ENCODE measurements around the gene LSM3.
A peak's percentile ranks its signal among the peaks of the same experiment; 100 is the strongest.

Gene LSM3

GRCh38 chr3:14151471-14152083 lies 27.0 kb upstream of the LSM3 start:
- H2BK5ac ChIP-seq (ENCODE audit: low read length), result no peak overlapping the region
- H2AFZ ChIP-seq (ENCODE audit: low read length), result no peak overlapping the region
- H3K9ac ChIP-seq (ENCODE audit: low read depth, low read length, poor library complexity), result no peak overlapping the region
- no CpG with 5 or more reads among the region's 12 CpGs for WGBS, 2 donors (ENCODE audit: extremely low coverage in 2 of 2, insufficient read length in 2 of 2, insufficient replicate concordance in 1 of 2)
- H4K8ac ChIP-seq (ENCODE audit: low read depth, low read length), result no peak overlapping the region
- H3K27ac ChIP-seq (replicated peaks; ENCODE audit: low read length), result no peak overlapping the region
- no peak overlapping the region for H2BK12ac ChIP-seq (ENCODE audit: low read length)
- H3K79me1 ChIP-seq (ENCODE audit: low read depth, low read length), result no peaks in the 10 kb centered on the region
- H3K23ac ChIP-seq (ENCODE audit: low read depth, low read length, poor library complexity), result no peak overlapping the region
- no peak overlapping the region for H3K14ac ChIP-seq (ENCODE audit: low read length)
- no peak overlapping the region for H3K4me2 ChIP-seq (ENCODE audit: insufficient read depth, low read length, poor library complexity, severe bottlenecking)
- H2AK5ac ChIP-seq (ENCODE audit: low read depth, low read length), result no peak overlapping the region
- H2BK120ac ChIP-seq (ENCODE audit: low read depth, low read length), result no peak overlapping the region
- no peaks in the 10 kb centered on the region for H3K4me1 ChIP-seq (ENCODE audit: control insufficient read depth in 2 of 2, insufficient read depth in 1 of 2, low read depth in 1 of 2, low read length in 2 of 2)
- no peak overlapping the region for H4K91ac ChIP-seq (ENCODE audit: low read depth, low read length, poor library complexity)
- H3K27me3 ChIP-seq (ENCODE audit: control insufficient read depth in 3 of 3, insufficient read depth in 3 of 3, low read depth in 1 of 3, low read length in 3 of 3), result no peaks in the 10 kb centered on the region
- H3K36me3 ChIP-seq (replicated peaks in 1 of 2; ENCODE audit: control insufficient read depth in 2 of 2, insufficient read depth in 2 of 2, low read length in 2 of 2), result peaks cover 25 to 89% of the 10 kb centered on the region in 2 donors
- no peak overlapping the region for H3K4me3 ChIP-seq (ENCODE audit: low read length in 2 of 2)
- no peak overlapping the region for H3K18ac ChIP-seq (ENCODE audit: low read length)
- H3K4ac ChIP-seq (ENCODE audit: low read length), result no peak overlapping the region
- no peaks in the 10 kb centered on the region for H3K9me3 ChIP-seq (replicated peaks in 1 of 2; ENCODE audit: control insufficient read depth in 2 of 2, insufficient read depth in 1 of 2, low read depth in 1 of 2, low read length in 2 of 2)
- no peak overlapping the region for H2BK15ac ChIP-seq (ENCODE audit: low read length)
- no peak for DNase-seq (ENCODE audit: low spot score)

GRCh38 chr3:14152233-14152962 lies 26.2 kb upstream of the LSM3 start:
- no peak overlapping the region for H2AFZ ChIP-seq (ENCODE audit: low read length)
- no peak overlapping the region for H3K14ac ChIP-seq (ENCODE audit: low read length)
- no peak overlapping the region for H3K4me2 ChIP-seq (ENCODE audit: insufficient read depth, low read length, poor library complexity, severe bottlenecking)
- no peak overlapping the region for H3K4ac ChIP-seq (ENCODE audit: low read length)
- no peak overlapping the region for H4K91ac ChIP-seq (ENCODE audit: low read depth, low read length, poor library complexity)
- H3K23ac ChIP-seq (ENCODE audit: low read depth, low read length, poor library complexity), result no peak overlapping the region
- no peak overlapping the region for H2BK12ac ChIP-seq (ENCODE audit: low read length)
- H3K27me3 ChIP-seq (ENCODE audit: control insufficient read depth in 3 of 3, insufficient read depth in 3 of 3, low read depth in 1 of 3, low read length in 3 of 3), result no peaks in the 10 kb centered on the region
- H3K79me1 ChIP-seq (ENCODE audit: low read depth, low read length), result no peaks in the 10 kb centered on the region
- no peak overlapping the region for H4K8ac ChIP-seq (ENCODE audit: low read depth, low read length)
- H3K9ac ChIP-seq (ENCODE audit: low read depth, low read length, poor library complexity), result no peak overlapping the region
- H2BK120ac ChIP-seq (ENCODE audit: low read depth, low read length), result no peak overlapping the region
- WGBS, 2 donors (ENCODE audit: extremely low coverage in 2 of 2, insufficient read length in 2 of 2, insufficient replicate concordance in 1 of 2), result no CpG with 5 or more reads among the region's 11 CpGs
- H3K18ac ChIP-seq (ENCODE audit: low read length), result no peak overlapping the region
- H3K27ac ChIP-seq (replicated peaks; ENCODE audit: low read length), result no peak overlapping the region
- peaks cover 26 to 89% of the 10 kb centered on the region in 2 donors for H3K36me3 ChIP-seq (replicated peaks in 1 of 2; ENCODE audit: control insufficient read depth in 2 of 2, insufficient read depth in 2 of 2, low read length in 2 of 2)
- H2AK5ac ChIP-seq (ENCODE audit: low read depth, low read length), result no peak overlapping the region
- H2BK5ac ChIP-seq (ENCODE audit: low read length), result no peak overlapping the region
- H3K4me3 ChIP-seq (ENCODE audit: low read length in 2 of 2), result no peak overlapping the region
- no peak for DNase-seq (ENCODE audit: low spot score)
- no peaks in the 10 kb centered on the region for H3K9me3 ChIP-seq (replicated peaks in 1 of 2; ENCODE audit: control insufficient read depth in 2 of 2, insufficient read depth in 1 of 2, low read depth in 1 of 2, low read length in 2 of 2)
- no peaks in the 10 kb centered on the region for H3K4me1 ChIP-seq (ENCODE audit: control insufficient read depth in 2 of 2, insufficient read depth in 1 of 2, low read depth in 1 of 2, low read length in 2 of 2)
- no peak overlapping the region for H2BK15ac ChIP-seq (ENCODE audit: low read length)

- Histone ChIP-seq H4K91ac (ENCODE audit: low read depth, low read length, poor library complexity) (no peak overlapping the region), H3K4me2 (ENCODE audit: insufficient read depth, low read length, poor library complexity, severe bottlenecking) (no peak overlapping the region), H3K9me3 (replicated peaks in 1 of 2; ENCODE audit: control insufficient read depth in 2 of 2, insufficient read depth in 1 of 2, low read depth in 1 of 2, low read length in 2 of 2) (no peaks in the 10 kb centered on the region), H3K36me3 (replicated peaks in 1 of 2; ENCODE audit: control insufficient read depth in 2 of 2, insufficient read depth in 2 of 2, low read length in 2 of 2) (peaks cover 27 to 89% of the 10 kb centered on the region in 2 donors), H3K18ac (ENCODE audit: low read length) (no peak overlapping the region), H3K23ac (ENCODE audit: low read depth, low read length, poor library complexity) (no peak overlapping the region), H2BK5ac (ENCODE audit: low read length) (no peak overlapping the region), H3K14ac (ENCODE audit: low read length) (no peak overlapping the region), H2AFZ (ENCODE audit: low read length) (no peak overlapping the region), H3K4me3 (ENCODE audit: low read length in 2 of 2) (no peak overlapping the region), H3K4ac (ENCODE audit: low read length) (no peak overlapping the region), H4K8ac (ENCODE audit: low read depth, low read length) (no peak overlapping the region), H3K9ac (ENCODE audit: low read depth, low read length, poor library complexity) (peak overlapping the region; percentile 32), H2BK15ac (ENCODE audit: low read length) (no peak overlapping the region), H2AK5ac (ENCODE audit: low read depth, low read length) (no peak overlapping the region), H2BK12ac (ENCODE audit: low read length) (no peak overlapping the region), H3K79me1 (ENCODE audit: low read depth, low read length) (no peaks in the 10 kb centered on the region), H2BK120ac (ENCODE audit: low read depth, low read length) (no peak overlapping the region), H3K27me3 (ENCODE audit: control insufficient read depth in 3 of 3, insufficient read depth in 3 of 3, low read depth in 1 of 3, low read length in 3 of 3) (no peaks in the 10 kb centered on the region), H3K27ac (replicated peaks; ENCODE audit: low read length) (no peak overlapping the region), H3K4me1 (ENCODE audit: control insufficient read depth in 2 of 2, insufficient read depth in 1 of 2, low read depth in 1 of 2, low read length in 2 of 2) (no peaks in the 10 kb centered on the region)
- no CpG with 5 or more reads among the region's 4 CpGs for WGBS, 2 donors (ENCODE audit: extremely low coverage in 2 of 2, insufficient read length in 2 of 2, insufficient replicate concordance in 1 of 2)
- DNase-seq (ENCODE audit: low spot score), result no peak
These were observed 25.7 kb upstream of the LSM3 start for GRCh38 chr3:14152963-14153355.

GRCh38 chr3:14153663-14154062 lies 25.0 kb upstream of the LSM3 start:
- Histone ChIP-seq H3K9me3 (replicated peaks in 1 of 2; ENCODE audit: control insufficient read depth in 2 of 2, insufficient read depth in 1 of 2, low read depth in 1 of 2, low read length in 2 of 2) (no peaks in the 10 kb centered on the region), H2BK15ac (ENCODE audit: low read length) (no peak overlapping the region), H3K9ac (ENCODE audit: low read depth, low read length, poor library complexity) (no peak overlapping the region), H3K27ac (replicated peaks; ENCODE audit: low read length) (no peak overlapping the region), H3K4me2 (ENCODE audit: insufficient read depth, low read length, poor library complexity, severe bottlenecking) (no peak overlapping the region), H3K14ac (ENCODE audit: low read length) (no peak overlapping the region), H3K79me1 (ENCODE audit: low read depth, low read length) (no peaks in the 10 kb centered on the region), H3K4me3 (ENCODE audit: low read length in 2 of 2) (no peak overlapping the region), H2BK12ac (ENCODE audit: low read length) (no peak overlapping the region), H3K23ac (ENCODE audit: low read depth, low read length, poor library complexity) (no peak overlapping the region), H3K4ac (ENCODE audit: low read length) (no peak overlapping the region), H2BK120ac (ENCODE audit: low read depth, low read length) (no peak overlapping the region), H2BK5ac (ENCODE audit: low read length) (no peak overlapping the region), H4K91ac (ENCODE audit: low read depth, low read length, poor library complexity) (no peak overlapping the region), H2AK5ac (ENCODE audit: low read depth, low read length) (no peak overlapping the region), H3K27me3 (ENCODE audit: control insufficient read depth in 3 of 3, insufficient read depth in 3 of 3, low read depth in 1 of 3, low read length in 3 of 3) (no peaks in the 10 kb centered on the region), H3K18ac (ENCODE audit: low read length) (no peak overlapping the region), H3K4me1 (ENCODE audit: control insufficient read depth in 2 of 2, insufficient read depth in 1 of 2, low read depth in 1 of 2, low read length in 2 of 2) (no peaks in the 10 kb centered on the region), H2AFZ (ENCODE audit: low read length) (no peak overlapping the region), H3K36me3 (replicated peaks in 1 of 2; ENCODE audit: control insufficient read depth in 2 of 2, insufficient read depth in 2 of 2, low read length in 2 of 2) (peaks cover 33 to 89% of the 10 kb centered on the region in 2 donors), H4K8ac (ENCODE audit: low read depth, low read length) (no peak overlapping the region)
- DNase-seq (ENCODE audit: low spot score), result no peak
- WGBS, 2 donors (ENCODE audit: extremely low coverage in 2 of 2, insufficient read length in 2 of 2, insufficient replicate concordance in 1 of 2), result no CpG with 5 or more reads among the region's 6 CpGs
